Activated CD8-positive, alpha-beta memory T cell treated with anti-CD3 and anti-CD28 coated beads for 24 hours (primary cell): ENCODE measurements around the gene LIN9.
"Not testable (repeated sequence)": the region's sequence is repeated elsewhere in the genome, so short reads cannot be mapped to it uniquely, and the experiment has no call there.

Experiments used
- DNase-seq: peaks from one replicate; pipeline ENCODE4 v3.0.0-alpha.2; 2020

The LIN9 gene

GRCh38 chr1:226209307-226210059 lies 99.5 kb downstream of the LIN9 start:
- DNase-seq = no peak

GRCh38 chr1:226207048-226207447 lies 101.9 kb downstream of the LIN9 start:
- no peak for DNase-seq

DNA sequence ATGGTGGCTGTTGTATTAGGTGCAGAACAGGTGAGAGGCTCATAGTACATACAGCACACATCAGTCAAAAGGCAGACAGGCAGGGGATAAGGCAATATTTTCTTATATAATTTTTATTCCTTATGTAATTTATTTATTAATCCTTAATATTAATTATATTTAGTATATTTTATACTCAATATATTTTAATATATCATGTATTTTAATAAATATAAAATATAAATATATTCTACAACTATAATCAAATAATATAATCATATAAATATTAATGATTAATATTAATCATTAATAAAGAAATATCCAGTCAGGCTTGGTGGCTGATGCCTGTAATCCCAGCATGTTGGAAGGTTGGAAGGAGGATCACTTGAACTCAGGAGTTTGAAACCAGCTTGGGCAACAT lies 104.8 kb downstream of the LIN9 start:
- no peak for DNase-seq

DNA sequence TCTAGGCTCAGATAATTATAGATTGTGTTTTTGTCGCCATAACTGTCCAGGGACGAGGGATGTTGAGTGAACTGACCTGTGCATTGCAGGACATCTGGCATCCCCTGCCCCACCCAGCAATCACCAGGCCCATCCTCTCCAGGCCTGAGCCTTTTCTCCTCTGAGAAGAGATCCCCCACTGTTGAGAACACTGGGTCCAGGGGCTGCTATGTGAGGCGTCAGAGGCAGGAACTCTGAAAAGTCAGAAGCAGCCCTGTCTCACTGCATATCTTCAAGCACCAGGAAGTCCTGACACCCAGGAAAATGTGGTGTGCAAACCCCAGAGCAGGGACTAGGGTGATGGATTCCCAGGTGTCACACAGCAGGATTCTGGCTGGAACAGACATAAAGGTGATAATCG lies 105.3 kb downstream of the LIN9 start:
- no peak for DNase-seq

- no peak for DNase-seq
Observed at GRCh38 chr1:226203240-226203639, 105.7 kb downstream of the LIN9 start.

- not testable (repeated sequence) for DNase-seq
Observed at GRCh38 chr1:226202666-226203065, 106.3 kb downstream of the LIN9 start.

GRCh38 chr1:226202246-226202645 lies 106.7 kb downstream of the LIN9 start:
- DNase-seq = no peak

DNA sequence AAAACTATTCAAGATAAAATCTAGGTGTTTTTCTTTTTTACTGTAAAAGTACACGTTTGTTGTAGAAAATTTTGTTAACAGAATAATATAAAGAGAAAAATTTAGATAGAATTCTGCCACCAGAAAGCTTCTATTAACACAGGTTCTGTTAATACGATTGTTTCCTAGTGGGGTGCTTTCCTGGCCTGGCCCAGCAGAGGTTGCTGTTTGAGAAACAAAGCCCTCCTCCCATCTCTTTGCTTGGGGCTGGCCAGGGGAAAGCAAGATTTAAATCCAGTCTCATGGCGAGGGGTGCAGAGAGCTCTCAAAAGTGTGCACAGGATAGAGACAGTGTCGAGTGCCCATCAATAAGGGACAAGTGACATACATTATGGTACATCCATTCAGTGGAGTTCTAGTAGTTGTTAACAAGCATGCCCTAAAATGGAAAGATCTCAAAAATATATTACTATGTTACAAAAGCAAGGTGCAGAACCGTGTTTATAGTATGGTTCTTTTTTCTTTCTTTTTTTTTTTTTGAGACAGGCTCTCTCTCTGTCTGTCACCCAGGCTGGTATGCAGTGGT lies 107.9 kb downstream of the LIN9 start:
- no peak for DNase-seq

DNA sequence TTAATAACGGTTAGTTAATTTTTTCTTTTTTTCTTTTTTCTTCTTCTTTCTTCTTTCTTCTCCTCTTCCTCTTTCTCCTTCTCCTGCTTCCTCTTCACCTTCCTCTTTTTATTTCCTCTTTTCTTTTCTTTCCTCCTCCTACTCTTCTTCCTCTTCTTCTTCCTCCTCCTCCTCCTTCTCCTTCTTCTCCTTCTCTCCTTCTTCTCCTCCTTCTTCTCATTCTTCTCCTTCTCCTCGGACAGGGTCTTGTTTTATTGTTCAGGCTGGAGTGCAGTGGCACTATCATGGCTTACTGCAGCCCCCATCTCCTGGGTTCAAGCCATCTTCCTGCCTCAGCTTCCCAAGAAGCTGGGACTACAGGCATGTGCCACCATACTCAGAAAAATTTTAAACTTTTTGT lies 109.0 kb downstream of the LIN9 start:
- no peak for DNase-seq

GRCh38 chr1:226195144-226195543 lies 113.8 kb downstream of the LIN9 start:
- no peak for DNase-seq

DNA sequence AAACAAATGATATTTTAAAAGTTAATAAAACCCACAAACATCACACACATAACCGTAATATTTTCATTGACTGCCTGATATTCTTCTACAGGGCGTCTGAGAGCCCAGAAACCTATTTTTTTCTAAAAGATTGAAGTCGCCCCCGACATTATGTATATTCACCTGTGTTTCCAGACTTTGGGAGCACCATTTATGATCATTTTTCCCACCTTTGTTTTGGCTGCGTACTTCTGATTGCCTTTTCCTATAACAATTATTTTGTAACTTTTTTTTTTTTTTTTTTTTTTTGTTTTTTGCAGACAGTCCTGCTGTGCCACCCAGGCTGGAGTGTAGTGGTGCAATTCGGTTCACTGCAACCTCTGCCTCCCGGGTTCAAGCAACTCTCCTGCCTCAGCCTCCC lies 121.6 kb downstream of the LIN9 start:
- no peak for DNase-seq

- DNase-seq = no peak
Observed at GRCh38 chr1:226187019-226187322, 122.0 kb downstream of the LIN9 start.

GRCh38 chr1:226186124-226187018 lies 122.6 kb downstream of the LIN9 start, which contains the start of gene ACBD3:
Gene ACBD3, minus strand, starts transcription at chr1:226186741. Its CDS starts 66 bp downstream, at chr1:226186675.
- peak; percentile 90 for DNase-seq

- peak; percentile 38 for DNase-seq
Observed at GRCh38 chr1:226185141-226186036, 123.6 kb downstream of the LIN9 start.

DNA sequence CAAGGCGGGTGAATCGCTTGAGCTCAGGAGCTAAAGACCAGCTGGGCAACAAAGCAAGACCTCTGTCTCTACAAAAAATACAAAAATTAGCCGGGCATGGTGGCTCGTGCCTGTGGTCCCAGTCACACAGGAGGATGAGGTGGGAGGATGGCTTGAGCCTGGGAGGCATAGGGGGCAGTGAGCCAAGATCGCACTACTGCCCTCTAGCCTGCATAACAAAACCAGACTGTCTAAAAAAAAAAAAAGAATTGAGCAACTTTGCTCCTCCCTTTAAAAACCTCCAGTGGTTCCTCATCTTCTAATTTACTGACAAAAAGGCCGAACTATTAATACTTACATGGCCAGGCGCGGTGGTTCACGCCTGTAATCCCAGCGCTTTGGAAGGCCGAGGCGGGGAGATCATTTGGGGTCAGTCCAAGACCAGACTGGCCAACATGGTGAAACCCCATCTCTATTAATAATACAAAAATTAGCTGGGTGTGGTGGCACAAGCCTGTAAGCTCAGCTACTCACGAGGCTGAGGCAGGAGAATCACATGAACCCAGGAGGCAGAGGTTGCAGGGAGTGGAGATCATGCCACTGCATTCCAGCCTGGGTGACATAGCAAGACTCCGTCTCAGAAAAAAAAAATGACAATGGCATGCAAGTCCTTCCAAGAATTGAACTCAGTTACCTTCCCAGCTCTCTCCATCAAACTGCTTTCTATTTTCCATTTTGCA lies 126.8 kb downstream of the LIN9 start:
- DNase-seq = no peak
